SKM-1 treated with dmso at 0.1 percent for 144 hours (cell line): ENCODE results near the gene SHE.

ENCODE experiments used
- DNase-seq: peaks from one replicate; lab custom pipeline; 2025; ENCODE audit not compliant: unreplicated experiment; lab: John Stamatoyannopoulos, UW

SHE gene

GRCh38 chr1:154453161-154453560 lies 49.1 kb downstream of the SHE start:
- no peak for DNase-seq

DNA sequence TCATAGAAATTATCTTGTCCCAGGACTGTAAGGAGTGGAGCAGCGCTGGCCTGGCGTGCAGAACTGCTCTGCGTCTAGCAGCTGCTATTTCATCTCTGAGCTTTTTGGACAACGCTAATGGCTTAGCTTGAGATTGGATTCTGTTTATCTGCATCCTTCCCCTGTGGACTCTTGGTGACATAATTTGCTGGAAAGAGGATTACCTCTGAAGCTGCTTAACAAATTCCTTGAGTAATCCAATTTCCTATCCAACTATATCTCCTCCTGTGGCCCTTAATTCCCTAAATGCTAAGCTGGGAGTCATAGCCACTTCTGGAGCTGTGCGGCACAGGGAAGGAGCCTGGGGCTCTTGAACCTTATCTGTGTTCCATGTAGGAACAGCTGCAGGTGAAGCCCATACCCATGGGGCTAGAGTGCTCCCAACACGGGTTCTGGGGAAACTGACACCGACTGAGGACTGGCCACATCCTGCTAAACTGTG lies 53.8 kb downstream of the SHE start:
- DNase-seq: no peak

DNA sequence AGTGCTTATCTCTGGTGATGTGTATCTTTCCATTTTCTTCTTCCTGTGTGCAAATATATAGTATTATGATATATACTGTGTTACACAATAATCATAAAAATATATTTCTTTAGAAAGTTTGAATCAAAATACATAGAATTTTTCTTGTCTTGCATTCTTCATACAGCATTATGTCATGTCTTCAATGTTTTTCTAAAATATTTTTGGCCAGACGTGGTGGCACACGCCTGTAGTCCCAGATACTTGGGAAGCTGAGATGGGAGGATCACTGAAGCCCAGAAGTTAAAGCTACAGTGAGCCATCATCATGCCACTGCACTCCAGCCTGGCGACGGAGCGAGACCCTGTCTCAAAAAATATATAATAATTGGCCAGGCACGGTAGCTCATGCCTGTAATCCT lies 55.4 kb downstream of the SHE start:
- DNase-seq: no peak

GRCh38 chr1:154446292-154446691 lies 55.9 kb downstream of the SHE start:
- DNase-seq: no peak

- DNase-seq: no peak
These were observed 57.2 kb downstream of the SHE start for GRCh38 chr1:154445040-154445472.

GRCh38 chr1:154443274-154444013 lies 58.8 kb downstream of the SHE start:
- DNase-seq: no peak

- no peak for DNase-seq
These were observed 60.0 kb downstream of the SHE start for GRCh38 chr1:154442006-154442740.

GRCh38 chr1:154441241-154441888 lies 60.8 kb downstream of the SHE start:
- DNase-seq: no peak

- DNase-seq: no peak
These were observed 62.0 kb downstream of the SHE start for GRCh38 chr1:154440036-154440804.

DNA sequence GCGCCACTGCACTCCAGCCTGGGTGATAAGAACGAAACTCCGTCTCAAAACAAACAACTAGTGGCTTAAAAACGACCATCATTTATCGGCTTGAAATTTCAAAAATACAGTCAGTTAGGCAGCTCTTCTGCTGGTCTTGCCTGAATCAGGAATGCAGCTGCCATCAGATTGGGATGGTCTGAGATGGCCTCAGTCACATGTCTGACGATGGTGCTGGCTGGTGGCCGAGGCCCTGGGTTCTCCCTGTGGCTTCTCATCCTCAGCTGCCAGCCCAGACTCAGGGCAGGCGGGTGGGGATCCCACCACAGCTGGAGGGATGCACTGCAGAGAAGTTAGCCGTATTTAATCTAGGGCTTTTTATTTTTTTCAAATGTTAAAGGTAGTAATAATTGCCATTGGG lies 65.8 kb downstream of the SHE start:
- no peak for DNase-seq

- DNase-seq: no peak
These were observed 66.5 kb downstream of the SHE start for GRCh38 chr1:154435599-154436200.

DNA sequence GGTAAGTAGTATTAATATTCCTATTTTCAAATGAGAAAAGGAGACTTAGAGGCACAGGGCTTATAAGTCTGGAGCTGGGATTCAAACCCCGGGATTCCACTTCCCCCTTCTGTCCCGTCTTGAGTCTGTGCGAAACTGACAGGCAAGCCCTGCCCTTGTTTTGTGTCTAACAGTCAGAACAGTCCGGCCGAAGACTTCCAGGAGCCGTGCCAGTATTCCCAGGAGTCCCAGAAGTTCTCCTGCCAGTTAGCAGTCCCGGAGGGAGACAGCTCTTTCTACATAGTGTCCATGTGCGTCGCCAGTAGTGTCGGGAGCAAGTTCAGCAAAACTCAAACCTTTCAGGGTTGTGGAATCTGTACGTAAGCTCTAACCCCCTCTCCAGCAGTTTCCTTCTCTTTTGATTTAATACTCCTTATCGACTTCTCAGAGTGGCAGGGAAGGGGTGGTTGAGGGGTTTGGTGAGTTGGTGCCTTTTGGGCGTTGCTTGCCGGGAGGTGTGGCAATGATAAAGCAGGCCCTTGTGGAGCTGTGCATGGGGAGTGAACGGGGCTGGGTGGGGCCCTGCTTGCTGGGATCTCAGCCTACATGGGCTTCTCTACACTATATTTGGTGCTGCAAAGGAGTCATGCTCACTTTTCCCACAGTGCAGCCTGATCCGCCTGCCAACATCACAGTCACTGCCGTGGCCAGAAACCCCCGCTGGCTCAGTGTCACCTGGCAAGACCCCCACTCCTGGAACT lies 67.7 kb downstream of the SHE start:
- DNase-seq: no peak

- DNase-seq: no peak
These were observed 68.9 kb downstream of the SHE start for GRCh38 chr1:154433161-154433764.

DNA sequence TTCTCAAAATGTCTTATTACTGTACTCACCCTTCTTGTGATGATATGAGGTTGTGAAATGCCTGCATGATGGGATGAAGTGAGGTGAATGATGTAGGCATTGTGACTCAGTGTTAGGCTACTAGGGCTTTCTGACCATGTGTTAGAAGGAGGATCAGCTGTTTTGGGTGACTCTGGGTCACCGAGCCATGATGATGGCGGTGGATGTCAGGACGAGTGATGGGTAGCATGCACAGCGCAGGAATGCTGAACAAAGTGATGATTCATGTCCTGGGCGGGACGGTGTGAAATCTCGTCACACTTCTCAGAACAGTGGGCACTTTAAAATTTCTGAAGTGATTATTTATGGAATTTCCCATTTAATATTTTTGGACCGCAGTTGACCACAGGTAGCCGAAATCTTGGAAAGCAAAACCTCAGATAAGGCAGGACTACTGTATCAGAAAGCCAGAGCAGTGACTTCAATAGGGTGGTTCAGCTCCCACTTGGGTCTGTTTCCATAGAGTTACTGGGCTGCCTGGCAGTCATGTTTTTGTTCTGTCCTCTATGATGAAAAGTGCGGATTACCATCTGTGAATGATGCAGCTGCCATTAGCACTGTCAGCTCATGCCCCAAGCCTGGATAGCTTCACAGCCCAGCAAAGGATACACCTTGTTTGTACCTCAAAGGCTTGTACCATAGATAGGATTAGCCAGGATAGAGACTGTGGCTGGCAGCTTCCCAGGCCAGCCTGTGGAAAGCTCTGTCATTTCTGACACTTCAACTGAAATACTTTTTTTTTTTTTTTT lies 70.4 kb downstream of the SHE start:
- no peak for DNase-seq

DNA sequence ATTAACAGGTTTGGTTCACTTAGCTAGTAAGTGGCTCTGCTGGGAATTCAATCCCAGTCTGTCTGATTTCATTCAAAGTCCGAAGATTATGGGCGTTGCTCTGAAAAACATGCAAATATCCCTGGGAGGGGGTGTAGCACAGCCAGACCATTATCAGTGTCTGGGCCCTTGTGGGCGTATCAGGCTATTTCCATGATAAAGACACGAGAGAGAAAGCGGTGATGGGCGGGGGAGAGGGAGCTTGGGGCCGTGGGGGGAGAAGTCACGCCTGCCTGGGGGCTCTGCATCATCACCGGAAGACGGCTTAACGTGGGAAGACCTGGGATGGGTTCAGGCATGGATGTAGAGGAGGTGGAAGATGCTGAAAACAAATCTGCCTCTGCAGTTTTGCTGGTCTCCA lies 71.3 kb downstream of the SHE start:
- DNase-seq: no peak

DNA sequence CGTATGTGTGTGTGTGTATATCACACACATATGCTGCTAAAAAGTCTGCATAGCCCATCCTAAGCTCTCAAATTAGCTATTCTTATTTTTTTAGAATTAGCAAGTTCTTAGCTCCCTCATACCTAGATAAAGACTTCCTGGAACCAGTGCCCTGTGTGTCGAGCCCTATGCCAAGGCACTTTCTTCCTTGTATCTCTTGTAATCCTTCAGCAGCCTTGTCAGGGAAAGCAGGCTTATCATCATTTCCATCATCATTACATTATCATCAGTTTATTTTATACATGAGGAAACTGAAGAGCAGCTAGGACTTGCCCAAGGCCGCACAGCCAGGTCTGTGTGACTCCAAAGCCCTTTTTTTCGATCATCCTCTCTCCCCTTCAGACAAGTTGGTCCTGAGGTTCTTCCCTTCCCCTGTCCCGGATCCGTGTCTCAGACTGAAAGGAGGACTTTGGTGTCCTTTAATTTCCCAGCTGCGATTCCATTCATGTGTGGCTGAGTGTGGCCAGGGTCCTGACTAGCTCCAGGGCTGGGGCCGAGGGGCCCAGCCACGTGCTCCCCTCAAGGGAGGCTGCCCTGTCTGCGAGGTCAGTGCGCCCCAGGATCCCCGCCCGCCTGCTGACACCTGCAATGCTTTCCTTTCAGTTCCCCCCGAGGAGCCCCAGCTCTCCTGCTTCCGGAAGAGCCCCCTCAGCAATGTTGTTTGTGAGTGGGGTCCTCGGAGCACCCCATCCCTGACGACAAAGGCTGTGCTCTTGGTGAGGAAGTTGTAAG lies 72.2 kb downstream of the SHE start:
- DNase-seq: no peak
